NCI-H1105 treated with DMSO at 0.1 percent for 48 hours (cell line): ENCODE data around the gene CCDC40.

ENCODE experiments used
- DNase-seq: peaks from one replicate; lab custom pipeline; 2025; lab: John Stamatoyannopoulos, UW

CCDC40 gene

DNA sequence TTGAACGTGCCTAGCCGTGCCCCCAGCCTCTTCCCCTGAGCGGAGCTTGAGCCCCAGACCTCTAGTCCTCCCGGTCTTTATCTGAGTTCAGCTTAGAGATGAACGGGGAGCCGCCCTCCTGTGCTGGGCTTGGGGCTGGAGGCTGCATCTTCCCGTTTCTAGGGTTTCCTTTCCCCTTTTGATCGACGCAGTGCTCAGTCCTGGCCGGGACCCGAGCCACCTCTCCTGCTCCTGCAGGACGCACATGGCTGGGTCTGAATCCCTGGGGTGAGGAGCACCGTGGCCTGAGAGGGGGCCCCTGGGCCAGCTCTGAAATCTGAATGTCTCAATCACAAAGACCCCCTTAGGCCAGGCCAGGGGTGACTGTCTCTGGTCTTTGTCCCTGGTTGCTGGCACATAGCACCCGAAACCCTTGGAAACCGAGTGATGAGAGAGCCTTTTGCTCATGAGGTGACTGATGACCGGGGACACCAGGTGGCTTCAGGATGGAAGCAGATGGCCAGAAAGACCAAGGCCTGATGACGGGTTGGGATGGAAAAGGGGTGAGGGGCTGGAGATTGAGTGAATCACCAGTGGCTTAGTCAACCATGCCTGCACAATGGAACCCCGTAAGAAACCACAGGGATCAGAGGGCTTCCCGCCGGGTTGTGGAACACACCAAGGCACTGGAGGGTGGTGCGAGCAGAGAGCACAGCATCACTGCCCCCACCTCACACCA is 65.7 kb downstream of the CCDC40 start:
- DNase-seq: peak; percentile 6

DNA sequence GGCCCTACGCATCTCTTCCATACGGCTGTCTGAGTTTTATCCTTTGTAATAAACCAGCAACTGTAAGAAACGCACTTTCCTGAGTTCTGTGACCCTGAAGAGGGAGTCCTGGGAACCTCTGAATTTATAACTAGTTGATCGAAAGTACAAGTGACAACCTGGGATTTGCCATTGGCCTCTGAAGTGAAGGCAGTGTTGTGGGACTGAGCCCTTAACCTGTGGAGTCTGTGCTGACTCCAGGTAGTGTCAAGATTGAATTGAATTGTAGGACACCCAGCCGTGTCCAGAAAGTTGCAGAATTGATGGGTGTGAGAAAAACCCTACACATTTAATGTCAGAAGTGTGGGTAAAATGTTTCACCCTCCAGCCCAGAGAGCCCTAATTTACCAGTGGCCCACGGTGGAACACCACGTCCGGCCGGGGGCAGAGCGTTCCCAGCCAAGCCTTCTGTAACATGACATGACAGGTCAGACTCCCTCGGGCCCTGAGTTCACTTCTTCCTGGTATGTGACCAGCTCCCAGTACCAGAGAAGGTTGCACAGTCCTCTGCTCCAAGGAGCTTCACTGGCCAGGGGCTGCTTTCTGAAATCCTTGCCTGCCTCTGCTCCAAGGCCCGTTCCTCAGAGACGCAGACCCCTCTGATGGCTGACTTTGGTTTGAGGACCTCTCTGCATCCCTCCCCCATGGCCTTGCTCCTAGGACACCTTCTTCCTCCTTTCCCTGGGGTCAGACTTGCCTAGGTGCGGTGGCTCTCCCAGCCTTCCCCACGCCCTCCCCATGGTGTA is 66.4 kb downstream of the CCDC40 start:
- no peak for DNase-seq

DNA sequence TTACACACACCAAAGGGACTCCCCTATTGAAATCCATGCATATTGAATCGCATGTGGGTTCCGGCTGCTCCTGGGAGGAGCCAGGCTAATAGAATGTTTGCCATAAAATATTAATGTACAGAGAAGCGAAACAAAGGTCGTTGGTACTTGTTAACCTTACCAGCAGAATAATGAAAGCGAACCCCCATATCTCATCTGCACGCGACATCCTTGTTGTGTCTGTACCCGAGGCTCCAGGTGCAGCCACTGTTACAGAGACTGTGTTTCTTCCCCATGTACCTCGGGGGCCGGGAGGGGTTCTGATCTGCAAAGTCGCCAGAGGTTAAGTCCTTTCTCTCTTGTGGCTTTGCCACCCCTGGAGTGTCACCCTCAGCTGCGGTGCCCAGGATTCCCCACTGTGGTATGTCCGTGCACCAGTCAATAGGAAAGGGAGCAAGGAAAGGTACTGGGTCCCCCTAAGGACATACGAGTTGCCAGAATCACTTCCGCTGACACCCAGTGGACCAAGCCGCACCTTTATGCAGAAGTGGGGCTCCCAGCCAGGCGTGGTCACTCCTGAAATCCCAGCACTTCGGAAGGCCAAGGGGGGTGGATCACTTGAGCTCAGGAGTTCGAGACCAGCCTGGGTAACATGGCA is 67.1 kb downstream of the CCDC40 start:
- no peak for DNase-seq

DNA sequence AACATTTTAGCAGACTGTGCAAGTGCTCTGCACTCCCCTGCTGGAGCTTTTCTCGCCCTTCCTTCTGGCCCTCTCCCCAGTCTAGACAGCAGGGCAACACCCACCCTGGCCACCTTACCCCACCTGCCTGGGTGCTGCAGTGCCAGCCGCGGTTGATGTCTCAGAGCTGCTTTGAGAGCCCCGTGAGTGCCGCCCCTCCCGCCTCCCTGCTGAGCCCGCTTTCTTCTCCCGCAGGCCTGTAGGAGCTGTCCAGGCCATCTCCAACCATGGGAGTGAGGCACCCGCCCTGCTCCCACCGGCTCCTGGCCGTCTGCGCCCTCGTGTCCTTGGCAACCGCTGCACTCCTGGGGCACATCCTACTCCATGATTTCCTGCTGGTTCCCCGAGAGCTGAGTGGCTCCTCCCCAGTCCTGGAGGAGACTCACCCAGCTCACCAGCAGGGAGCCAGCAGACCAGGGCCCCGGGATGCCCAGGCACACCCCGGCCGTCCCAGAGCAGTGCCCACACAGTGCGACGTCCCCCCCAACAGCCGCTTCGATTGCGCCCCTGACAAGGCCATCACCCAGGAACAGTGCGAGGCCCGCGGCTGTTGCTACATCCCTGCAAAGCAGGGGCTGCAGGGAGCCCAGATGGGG is 68.0 kb downstream of the CCDC40 start:
- DNase-seq: peak; percentile 33

DNA sequence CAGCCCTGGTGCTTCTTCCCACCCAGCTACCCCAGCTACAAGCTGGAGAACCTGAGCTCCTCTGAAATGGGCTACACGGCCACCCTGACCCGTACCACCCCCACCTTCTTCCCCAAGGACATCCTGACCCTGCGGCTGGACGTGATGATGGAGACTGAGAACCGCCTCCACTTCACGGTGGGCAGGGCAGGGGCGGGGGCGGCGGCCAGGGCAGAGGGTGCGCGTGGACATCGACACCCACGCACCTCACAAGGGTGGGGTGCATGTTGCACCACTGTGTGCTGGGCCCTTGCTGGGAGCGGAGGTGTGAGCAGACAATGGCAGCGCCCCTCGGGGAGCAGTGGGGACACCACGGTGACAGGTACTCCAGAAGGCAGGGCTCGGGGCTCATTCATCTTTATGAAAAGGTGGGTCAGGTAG is 68.5 kb downstream of the CCDC40 start:
- DNase-seq: no peak

DNA sequence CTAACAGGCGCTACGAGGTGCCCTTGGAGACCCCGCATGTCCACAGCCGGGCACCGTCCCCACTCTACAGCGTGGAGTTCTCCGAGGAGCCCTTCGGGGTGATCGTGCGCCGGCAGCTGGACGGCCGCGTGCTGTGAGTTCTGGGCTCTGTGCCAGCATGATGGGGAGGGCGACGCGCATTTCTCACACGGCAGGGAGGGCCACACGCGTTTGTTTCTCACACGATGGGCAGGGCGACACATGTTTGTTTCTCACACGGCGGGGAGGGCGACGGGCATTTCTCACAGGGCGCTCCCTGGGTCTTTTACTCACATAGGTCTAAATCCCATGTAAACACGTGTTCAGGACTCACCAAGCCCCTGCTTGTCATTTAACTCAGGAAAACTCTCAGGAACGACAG is 69.3 kb downstream of the CCDC40 start:
- DNase-seq: peak; percentile 15

DNA sequence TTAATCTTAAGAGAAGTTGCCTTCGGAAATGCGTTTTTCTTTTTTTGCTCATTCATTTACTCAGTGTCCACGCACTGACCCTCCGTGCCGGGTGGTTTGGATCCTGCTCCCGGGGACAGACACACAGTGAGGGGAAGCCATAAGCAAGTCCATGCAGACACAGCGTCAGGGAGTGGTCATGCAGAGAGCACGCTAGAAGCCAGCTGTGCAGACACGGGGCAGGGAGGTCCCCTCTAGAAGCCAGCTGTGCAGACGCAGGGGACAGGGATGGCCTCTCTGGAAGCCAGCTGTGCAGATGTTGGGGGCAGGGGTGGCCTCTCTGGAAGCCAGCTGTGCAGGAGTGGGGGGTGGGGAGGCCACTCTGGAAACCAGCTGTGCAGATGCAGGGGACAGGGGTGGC is 69.7 kb downstream of the CCDC40 start:
- DNase-seq: no peak

DNA sequence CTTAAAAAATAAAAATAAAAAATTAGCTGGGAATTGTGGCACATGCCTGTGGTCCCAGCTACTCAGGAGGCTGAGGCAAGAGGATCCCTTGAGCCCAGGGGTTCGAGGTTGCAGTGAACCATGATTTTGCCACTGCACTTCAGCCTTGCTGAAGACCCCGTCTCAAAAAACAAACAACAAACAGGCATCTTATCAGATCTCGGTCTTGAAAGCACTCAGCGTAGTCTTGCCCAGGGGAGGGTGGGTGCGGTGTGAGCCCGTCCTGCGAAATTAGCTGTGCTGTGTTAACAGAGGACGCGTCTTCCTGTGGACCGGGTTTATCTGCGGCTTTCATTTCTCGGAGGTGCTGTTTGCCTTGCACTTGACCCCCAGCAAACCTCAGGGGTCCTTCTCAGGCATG is 70.3 kb downstream of the CCDC40 start:
- DNase-seq: no peak

DNA sequence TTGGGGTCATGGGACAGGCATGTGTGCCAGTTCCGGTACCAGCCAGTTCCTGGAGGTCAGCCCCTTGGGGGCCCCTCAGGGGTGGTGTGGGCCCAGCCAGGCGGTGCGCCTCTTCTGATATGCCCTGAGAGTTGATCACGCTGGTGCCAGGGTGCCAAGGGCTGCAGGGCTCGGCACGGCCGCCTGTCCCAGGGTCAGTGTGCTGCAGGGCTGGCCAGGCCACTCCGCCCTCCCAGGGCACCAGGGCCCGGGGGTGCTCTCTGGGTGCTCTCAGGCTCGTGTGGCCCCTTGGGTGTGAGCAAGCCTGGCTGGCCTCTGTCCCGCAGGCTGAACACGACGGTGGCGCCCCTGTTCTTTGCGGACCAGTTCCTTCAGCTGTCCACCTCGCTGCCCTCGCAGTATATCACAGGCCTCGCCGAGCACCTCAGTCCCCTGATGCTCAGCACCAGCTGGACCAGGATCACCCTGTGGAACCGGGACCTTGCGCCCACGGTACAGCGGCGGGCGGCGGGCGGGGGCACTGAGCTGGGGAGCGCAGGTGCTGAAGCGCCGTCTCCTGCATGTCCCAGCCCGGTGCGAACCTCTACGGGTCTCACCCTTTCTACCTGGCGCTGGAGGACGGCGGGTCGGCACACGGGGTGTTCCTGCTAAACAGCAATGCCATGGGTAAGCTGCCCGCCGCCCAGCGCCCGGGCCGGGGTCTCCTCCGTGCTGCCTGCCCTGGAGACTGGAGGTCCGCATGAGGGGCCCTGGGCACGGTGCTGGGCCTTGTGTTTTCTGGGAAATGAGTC is 71.0 kb downstream of the CCDC40 start:
- no peak for DNase-seq

DNA sequence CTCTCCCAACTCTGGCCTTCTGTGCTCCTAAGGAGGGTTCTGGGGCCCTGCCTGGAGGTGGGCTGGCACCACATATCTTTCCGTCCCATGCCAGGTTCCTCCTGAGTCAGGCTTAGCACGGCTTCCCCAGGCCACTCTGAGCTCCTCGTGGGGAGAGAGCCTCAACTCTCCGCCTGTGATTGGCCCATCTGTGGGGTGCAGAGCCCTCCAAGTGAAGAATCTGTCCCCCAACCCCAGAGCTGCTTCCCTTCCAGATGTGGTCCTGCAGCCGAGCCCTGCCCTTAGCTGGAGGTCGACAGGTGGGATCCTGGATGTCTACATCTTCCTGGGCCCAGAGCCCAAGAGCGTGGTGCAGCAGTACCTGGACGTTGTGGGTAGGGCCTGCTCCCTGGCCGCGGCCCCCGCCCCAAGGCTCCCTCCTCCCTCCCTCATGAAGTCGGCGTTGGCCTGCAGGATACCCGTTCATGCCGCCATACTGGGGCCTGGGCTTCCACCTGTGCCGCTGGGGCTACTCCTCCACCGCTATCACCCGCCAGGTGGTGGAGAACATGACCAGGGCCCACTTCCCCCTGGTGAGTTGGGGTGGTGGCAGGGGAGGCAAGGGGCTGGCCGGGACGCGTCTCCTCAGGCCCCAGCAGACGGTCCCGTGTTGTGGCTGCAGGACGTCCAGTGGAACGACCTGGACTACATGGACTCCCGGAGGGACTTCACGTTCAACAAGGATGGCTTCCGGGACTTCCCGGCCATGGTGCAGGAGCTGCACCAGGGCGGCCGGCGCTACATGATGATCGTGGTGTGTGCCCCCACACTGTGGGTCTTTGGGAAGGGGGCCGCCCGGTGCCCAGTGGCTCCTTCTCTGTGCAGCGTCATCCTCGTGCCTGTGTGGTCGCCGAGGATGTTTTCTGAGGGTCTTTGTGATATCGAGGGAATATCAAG is 71.9 kb downstream of the CCDC40 start:
- no peak for DNase-seq

DNA sequence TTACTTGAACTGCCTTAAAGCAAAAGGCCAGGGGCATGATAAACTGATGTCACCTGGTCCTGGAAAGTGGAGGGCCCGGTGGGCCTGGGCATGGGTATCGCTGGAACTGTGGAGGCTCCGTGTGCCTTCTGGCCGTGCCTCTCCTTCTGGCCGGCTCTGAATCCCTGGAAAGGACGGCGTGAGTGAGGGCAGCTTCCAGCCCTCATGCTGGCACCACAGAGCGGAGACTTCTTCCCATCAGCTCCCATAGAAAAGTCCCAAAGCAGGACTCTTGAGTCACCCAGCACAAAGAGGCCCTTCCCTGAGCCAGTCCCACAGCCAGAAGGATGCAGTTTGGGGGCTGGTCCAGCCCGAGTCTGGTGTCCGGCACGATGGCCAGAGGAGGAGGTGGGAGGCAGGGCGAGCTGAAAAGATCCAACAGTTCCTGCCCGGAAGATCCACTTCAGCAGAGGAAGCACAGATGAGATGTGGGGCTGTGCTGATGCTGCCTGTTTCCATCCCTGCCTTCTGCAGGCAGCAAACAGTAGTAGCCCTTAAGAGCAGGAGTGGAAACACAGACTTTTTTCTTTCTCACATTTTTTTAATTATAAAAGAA is 72.7 kb downstream of the CCDC40 start:
- no peak for DNase-seq

DNA sequence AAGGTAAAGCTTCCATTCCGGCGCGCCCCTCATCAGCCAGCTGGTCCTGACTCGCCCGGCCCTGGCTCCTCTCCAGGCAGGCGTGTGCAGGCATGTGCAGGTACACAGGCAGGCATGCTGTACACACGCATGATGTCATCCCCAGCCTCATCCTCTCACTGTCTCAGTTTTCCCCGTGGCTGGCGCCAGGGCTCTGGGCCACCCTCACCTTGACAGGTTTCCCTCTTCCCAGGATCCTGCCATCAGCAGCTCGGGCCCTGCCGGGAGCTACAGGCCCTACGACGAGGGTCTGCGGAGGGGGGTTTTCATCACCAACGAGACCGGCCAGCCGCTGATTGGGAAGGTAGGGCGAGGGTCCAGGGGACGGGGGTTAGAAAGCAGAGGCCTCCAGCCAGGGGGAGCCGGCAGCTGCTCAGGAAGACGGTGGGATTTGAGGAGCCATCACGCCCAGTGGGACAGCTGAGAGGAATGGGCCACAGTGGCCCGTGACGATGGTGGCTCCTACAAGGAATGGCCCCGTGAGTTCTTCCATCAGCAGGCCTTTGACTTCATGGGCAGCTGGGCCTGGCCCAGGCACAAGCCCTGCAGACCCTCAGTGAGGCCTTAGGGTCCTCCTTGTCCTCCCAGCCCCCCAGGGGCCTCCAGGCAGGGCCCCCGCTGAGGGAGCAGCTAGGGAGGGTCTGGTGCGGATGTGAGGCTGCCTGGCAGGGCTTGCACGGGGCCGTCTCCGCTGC is 73.4 kb downstream of the CCDC40 start:
- peak; percentile 86 for DNase-seq

DNA sequence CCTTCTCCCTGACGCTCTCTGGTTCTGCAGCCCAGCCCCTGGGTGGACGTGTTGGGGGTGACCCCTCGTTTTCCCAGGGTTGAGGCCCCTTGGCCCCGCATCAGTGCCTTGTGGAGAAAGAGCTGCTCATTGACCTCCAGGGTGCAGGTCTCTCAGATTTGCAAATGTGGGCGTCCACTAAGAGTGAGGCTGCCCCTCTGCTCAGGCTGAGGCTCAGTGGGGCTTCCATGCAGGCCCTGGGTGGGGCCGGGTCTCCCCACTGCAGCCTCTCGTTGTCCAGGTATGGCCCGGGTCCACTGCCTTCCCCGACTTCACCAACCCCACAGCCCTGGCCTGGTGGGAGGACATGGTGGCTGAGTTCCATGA is 74.0 kb downstream of the CCDC40 start:
- DNase-seq: no peak

DNA sequence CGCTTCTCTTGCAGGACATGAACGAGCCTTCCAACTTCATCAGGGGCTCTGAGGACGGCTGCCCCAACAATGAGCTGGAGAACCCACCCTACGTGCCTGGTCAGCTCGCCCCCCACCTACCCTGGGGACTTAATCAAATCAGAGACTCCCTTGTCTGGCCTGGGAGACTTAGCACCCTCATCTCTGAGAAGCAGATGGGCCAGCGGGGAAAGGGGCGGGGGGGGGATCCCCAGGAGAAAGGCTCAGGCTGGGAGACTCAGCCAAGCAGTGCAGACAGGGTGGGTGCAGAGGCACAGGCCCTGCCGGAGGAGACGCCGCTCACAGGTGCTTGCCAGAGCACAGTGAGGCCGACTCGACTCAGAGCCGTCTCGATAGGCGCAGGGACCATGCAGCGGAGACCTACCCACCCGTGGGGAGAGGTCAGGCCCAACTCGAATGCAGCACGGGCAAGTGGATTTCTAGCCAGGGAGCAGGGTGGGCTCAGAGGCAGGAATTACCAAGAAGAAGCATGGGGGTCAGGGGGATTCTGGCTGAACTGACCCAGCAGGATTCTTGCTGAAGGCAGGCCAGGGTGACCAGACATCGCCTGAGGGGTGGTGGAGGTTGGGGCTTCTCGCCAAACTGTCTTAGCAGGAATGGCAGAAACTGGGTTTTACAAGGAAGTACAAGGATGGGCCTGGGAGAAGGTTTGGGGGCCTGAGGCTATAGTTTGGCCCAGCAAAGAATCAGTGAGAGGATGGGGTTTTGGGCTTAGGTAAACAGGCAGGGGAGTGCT is 74.7 kb downstream of the CCDC40 start:
- no peak for DNase-seq

DNA sequence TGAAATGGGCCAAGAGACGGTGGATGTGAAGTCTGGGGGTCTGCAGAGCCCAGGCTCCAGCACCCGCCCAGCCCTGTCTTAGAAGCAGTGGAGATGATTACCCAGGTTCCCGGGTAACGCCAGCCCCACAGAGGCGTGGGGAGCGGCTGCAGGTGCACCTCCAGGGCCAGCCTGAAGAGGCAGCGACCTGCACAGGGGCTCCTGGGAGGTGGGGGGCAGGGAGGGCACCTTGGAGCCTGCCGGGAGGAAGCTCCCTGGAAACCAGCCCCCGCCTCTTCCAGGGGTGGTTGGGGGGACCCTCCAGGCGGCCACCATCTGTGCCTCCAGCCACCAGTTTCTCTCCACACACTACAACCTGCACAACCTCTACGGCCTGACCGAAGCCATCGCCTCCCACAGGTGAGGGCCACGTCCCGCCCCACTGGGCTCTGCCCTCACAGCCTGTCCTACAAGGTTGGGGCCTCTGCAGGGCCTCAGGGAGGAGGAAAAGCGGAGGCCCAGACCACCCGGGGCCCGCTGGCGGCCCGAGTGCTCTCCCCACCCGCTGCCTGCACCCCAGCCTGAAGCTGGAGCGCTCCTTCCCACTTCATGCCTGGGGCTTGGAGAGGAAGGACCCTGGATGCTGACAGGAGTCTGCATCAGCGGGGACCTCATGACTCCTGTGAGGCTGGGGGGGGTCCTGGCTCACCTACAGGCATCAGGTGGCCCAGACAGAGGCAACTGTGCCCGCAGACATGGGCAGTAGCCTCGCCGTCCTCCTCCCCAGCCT is 75.4 kb downstream of the CCDC40 start:
- no peak for DNase-seq

DNA sequence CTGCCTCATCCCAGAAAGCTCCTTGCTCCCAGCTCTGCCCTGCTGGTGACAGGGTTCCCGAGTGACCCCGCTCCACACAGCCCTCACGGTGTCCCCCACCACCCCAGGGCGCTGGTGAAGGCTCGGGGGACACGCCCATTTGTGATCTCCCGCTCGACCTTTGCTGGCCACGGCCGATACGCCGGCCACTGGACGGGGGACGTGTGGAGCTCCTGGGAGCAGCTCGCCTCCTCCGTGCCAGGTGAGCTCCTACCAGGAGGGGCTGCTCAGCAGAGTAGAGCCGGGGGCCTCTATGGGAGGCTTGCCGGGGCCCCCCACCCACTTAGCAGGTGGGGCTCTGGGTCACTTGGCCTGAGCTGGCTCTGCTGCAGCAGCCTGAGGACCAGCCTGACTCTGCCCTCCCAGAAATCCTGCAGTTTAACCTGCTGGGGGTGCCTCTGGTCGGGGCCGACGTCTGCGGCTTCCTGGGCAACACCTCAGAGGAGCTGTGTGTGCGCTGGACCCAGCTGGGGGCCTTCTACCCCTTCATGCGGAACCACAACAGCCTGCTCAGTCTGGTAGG is 76.1 kb downstream of the CCDC40 start:
- DNase-seq: no peak

DNA sequence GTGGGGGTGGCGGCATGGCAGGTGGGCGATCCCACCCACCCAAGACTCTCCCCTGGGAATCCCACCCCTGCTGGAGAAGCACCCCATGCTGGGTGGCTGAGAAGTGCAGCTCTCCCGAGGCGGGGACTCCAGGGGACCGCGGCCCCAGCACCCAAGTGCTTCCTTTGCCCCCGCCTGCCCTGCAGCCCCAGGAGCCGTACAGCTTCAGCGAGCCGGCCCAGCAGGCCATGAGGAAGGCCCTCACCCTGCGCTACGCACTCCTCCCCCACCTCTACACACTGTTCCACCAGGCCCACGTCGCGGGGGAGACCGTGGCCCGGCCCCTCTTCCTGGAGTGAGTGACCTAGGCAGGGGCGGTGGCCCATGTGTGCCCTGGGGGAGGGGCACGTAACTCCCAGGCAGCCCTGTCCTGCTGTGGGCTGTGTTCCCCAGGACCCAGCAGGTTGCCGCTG is 76.6 kb downstream of the CCDC40 start:
- no peak for DNase-seq

DNA sequence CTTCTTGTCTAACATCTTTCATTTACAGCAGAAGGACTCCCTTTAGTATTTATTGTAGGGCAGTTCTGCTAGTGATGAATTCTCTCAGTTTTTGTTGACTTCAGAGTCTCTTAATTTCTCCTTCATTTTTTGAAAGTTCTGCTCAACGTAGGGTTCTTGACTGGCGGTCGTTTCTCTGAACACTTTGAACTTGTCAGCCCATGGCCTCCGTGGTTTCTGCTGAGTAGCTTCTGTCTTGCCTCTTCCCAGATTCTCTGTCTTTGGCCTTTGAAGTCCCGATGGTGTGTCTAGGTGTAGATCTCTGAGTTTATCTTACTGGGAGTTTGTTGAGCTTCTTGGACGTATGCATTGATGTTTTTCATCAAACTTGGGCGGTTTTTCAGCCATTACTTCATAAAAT is 78.3 kb downstream of the CCDC40 start:
- no peak for DNase-seq
